Measurements from ENCODE around the gene OR52B4.
"Not testable (repeated sequence)": the region's sequence is repeated elsewhere in the genome, so short reads cannot be mapped to it uniquely, and the experiment has no call there.

Gene OR52B4

DNA sequence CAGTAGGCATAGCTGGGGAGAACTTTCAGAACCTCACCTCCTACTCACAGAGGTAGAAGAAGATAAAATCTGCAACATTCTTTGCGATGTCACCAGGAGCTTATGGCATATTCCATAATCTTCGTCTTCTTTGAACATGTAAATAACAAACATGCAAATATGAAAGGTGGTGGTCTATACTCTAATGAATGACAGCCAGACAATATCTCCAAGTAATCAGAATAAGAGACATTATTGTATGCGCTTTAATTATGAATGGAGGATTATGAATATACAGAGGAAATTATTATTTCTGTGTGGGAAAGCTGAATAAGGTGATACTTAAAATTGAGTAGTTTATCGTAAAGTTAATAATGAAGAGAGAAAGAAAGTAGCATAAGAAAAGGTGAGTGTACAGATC, at the start of gene OR52B4:
OR52B4 (minus strand) TSS at position 101 of the 400 bp plus-strand sequence; CDS start at position 10, 91 bp downstream.
- DNase-seq (ENCODE audit: low read depth in 2 of 2): no peak

GRCh38 chr11:4416816-4417215, 48.6 kb upstream of the OR52B4 start:
- DNase-seq (ENCODE audit: low read depth in 2 of 2): no peak

- DNase-seq (ENCODE audit: low read depth in 2 of 2): no peak
Measured at GRCh38 chr11:4416306-4416705, 48.1 kb upstream of the OR52B4 start.

DNA sequence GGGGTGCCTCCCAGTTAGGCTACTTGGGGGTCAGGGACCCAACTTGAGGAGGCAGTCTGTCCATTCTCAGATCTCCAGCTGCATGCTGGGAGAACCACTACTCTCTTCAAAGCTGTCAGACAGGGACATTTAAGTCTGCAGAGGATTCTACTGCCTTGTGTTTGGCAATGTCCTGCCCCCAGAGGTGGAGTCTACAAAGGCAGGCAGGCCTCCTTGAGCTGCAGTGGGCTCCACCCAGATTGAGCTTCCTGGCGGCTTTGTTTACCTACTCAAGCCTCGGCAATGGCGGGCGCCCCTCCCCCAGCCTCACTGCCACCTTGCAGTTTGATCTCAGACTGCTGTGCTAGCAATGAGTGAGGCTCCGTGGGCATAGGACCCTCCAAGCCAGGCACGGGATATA, 38.0 kb upstream of the OR52B4 start:
- not testable (repeated sequence) for DNase-seq (ENCODE audit: low read depth in 2 of 2)

- no peak for DNase-seq (ENCODE audit: low read depth in 2 of 2)
Measured at GRCh38 chr11:4393858-4394223, 25.7 kb upstream of the OR52B4 start.

- DNase-seq (ENCODE audit: low read depth in 2 of 2): peak; percentile 69 to 82
Measured at GRCh38 chr11:4393209-4393857, 25.1 kb upstream of the OR52B4 start, which contains the start of gene TRIM21. TRIM21 (minus strand) TSS chr11:4393702; CDS start chr11:4390409, 3,293 bp downstream.

GRCh38 chr11:4388221-4388620, 20.0 kb upstream of the OR52B4 start:
- no peak for DNase-seq (ENCODE audit: low read depth in 2 of 2)

- DNase-seq (ENCODE audit: low read depth in 2 of 2): no peak
Measured at GRCh38 chr11:4385978-4386740, 18.0 kb upstream of the OR52B4 start.

DNA sequence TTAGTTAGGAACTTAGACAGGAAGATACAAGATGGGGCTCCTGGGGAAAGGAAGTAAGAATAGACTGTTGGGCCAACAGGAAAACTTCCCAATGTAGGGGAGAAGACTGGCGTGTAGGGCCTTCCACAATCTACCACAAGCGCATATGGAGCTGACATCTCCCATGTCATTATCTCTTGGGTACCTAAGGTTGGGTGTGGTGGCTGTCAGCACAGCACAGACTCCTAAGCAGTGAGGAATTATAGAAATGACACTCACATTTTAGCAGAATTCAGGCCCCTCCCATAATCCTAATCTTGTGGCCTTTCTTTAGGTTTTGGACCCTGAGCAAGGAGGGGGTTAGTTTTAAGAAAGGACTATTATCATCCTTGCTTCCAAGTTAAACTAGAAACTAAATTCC, 13.7 kb upstream of the OR52B4 start:
- no peak for DNase-seq (ENCODE audit: low read depth in 2 of 2)

DNA sequence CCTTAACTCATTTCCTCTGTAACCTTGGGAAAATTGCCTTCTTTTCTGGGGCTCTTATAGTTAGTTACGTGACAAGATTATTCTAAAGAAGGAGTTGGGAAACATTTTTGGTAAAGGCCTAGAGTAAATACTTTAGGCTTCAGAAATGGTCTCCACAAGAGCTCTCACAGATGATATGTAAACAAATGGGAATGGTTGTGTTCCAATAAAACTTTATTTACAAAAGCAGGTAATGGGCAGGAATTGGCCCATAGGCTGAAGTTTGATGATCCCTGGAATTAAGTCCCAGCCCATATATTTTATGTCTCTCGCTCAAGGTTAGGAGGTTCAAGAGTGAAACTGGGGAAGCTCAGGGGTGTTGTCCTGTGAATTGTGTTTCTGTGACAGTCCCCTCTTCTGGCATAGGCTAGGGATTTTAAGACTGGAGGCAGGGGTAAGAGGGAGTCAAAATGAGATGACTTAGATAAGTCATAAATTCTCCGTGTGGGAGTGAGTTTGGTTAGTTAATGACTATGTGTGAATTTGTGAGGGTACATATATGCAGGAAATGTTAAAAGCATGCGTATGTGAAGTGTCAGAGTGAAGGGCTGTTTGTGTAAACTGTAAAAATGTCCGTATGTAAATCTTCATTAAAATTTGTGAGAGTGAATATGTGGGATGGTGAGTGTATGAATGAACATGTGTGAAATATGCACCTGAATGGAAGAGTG, 7.4 kb upstream of the OR52B4 start:
- no peak for DNase-seq (ENCODE audit: low read depth in 2 of 2)

DNA sequence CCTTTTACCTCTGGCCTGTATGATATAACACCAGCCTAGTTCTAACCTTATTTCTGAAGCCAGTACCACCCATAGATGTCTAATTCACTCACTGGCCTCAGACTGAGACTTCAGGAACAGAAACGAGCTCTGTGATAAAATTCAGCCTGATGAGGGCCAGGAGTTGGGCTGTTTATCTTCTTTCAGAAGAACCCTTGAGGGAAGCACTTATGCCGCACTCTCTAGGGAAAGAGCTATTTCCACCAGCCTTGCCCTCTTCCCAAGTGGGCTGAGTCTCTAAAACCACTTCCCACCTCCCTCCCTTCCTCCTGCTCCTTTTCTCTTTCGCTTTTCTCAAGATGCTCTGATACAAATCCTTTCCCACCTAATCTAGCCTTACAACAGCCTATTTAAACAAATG, 2.0 kb upstream of the OR52B4 start:
- no peak for DNase-seq (ENCODE audit: low read depth in 2 of 2)

- DNase-seq (ENCODE audit: low read depth in 2 of 2): not testable (repeated sequence)
Measured at GRCh38 chr11:4348142-4348541, 20.0 kb downstream of the OR52B4 start.

- DNase-seq (ENCODE audit: low read depth in 2 of 2): not testable (repeated sequence)
Measured at GRCh38 chr11:4345366-4345765, 22.8 kb downstream of the OR52B4 start.

DNA sequence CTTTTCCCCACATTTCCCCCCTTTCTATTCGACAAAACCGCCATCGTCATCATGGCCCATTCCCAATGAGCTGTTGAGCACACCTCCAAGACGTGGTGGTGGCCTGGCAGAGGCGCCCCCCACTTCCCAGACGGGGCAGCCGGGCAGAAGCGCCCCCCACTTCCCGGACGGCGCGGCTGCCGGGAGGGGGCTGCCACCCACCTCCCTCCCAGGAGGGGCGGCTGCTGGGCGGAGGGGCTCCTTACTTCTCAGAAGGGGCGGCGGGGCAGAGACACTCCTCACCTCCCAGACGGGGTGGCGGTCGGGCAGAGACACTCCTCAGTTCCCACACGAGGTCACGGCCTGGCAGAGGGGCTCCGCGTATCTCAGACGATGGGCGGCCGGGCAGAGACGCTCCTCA, 33.8 kb downstream of the OR52B4 start:
- DNase-seq (ENCODE audit: low read depth in 2 of 2): not testable (repeated sequence)

Data from stimulated activated CD8-positive, alpha-beta memory T cell treated with anti-CD3 and anti-CD28 coated beads, Interleukin-2, amount 100 ng/mL, for 48 hours (primary cell).